PC-3 (cell line): Measurements from ENCODE around the gene SHISA8. TPM values are rescaled to one million over a fixed set of nuclear protein-coding genes. Genes with fewer than 3 reads are reported as not detected.

ENCODE experiments used
- ATAC-seq: fragments of 200-7000 bp; cut with Tn5 transposase; 2 replicates; pipeline ENCODE4 v1.9.1; 2020; ENCODE audit warnings: mild to moderate bottlenecking, moderate library complexity
- BruUV-seq: library from RNA; stranded (reverse); fragments of 400-500 nt; replicated peaks from 2 replicates; lab custom pipeline; 2021; lab: Mats Ljungman, UMichigan
- CTCF ChIA-PET: fragments of 300-600 bp; sonication (Branson Sonifier 250); formaldehyde crosslinking; loops from one replicate; lab custom pipeline; 2022; ENCODE audit warnings: antibody characterized with exemption; lab: Charles Lee
- POLR2A ChIA-PET: fragments of 300-600 bp; sonication (Branson Sonifier 250); formaldehyde crosslinking; loops from one replicate; lab custom pipeline; 2022; ENCODE audit warnings: antibody characterized with exemption; ENCODE audit not compliant: unreplicated experiment; lab: Charles Lee
- DNase-seq: peaks from one replicate; pipeline ENCODE4 v3.0.0-alpha.2; 2015
- H2AFZ ChIP-seq: fragments of 300-600 bp; sonication (generic); 2 replicates; pipeline ENCODE4 v1.6.0; 2016; ENCODE audit warnings: antibody characterized with exemption, low read length
- H3F3A ChIP-seq: fragments of 300-600 bp; sonication (generic); one replicate; pipeline ENCODE4 v1.6.0; 2017; ENCODE audit warnings: antibody characterized with exemption, low read length, control low read depth, mild to moderate bottlenecking; ENCODE audit not compliant: unreplicated experiment
- H3K27ac ChIP-seq: fragments of 300-600 bp; sonication (generic); 2 replicates; pipeline ENCODE4 v1.5.1; 2016; ENCODE audit warnings: mild to moderate bottlenecking, low read length
- H3K27me3 ChIP-seq: fragments of 300-600 bp; sonication (generic); 2 replicates; pipeline ENCODE4 v1.6.1; 2016; ENCODE audit warnings: low read length, mixed read lengths
- H3K36me3 ChIP-seq: fragments of 300-600 bp; sonication (generic); 2 replicates; pipeline ENCODE4 v1.6.1; 2016; ENCODE audit warnings: low read depth, mixed run types, low read length, mixed read lengths
- H3K4me1 ChIP-seq: fragments of 300-600 bp; sonication (generic); 2 replicates; pipeline ENCODE4 v1.5.1; 2016; ENCODE audit warnings: low read length; ENCODE audit not compliant: insufficient read depth
- H3K4me2 ChIP-seq: fragments of 300-600 bp; sonication (generic); 2 replicates; pipeline ENCODE4 v1.6.0; 2016; ENCODE audit warnings: low read length
- H3K4me3 ChIP-seq: fragments of 300-600 bp; sonication (generic); 2 replicates; pipeline ENCODE4 v1.5.1; 2016; ENCODE audit warnings: mild to moderate bottlenecking, low read length, mixed read lengths
- H3K79me2 ChIP-seq: fragments of 300-600 bp; sonication (generic); 2 replicates; pipeline ENCODE4 v1.6.1; 2017; ENCODE audit warnings: low read length, mixed read lengths
- H3K9ac ChIP-seq: fragments of 300-600 bp; sonication (generic); 2 replicates; pipeline ENCODE4 v1.6.0; 2016; ENCODE audit warnings: mild to moderate bottlenecking, low read length
- H3K9me2 ChIP-seq: fragments of 300-600 bp; sonication (generic); replicated peaks from 2 replicates; pipeline ENCODE4 v1.6.1; 2016; ENCODE audit warnings: mixed run types, low read length, mixed read lengths
- H3K9me3 ChIP-seq: fragments of 300-600 bp; sonication (generic); 2 replicates; pipeline ENCODE4 v1.6.1; 2016; ENCODE audit warnings: low read length, mixed read lengths
- H4K20me1 ChIP-seq: fragments of 300-600 bp; sonication (generic); 2 replicates; pipeline ENCODE4 v1.6.1; 2016; ENCODE audit warnings: low read length, mixed read lengths
- CTCF ChIP-seq: fragments of 300-600 bp; sonication (generic); conservative IDR thresholded peaks from 2 replicates; pipeline ENCODE4 v1.5.1; 2017; ENCODE audit warnings: antibody characterized with exemption, low read depth, mild to moderate bottlenecking, low read length
- EZH2 ChIP-seq: fragments of 300-600 bp; sonication (generic); IDR thresholded peaks from one replicate; pipeline ENCODE4 v1.6.1; 2017; ENCODE audit warnings: antibody characterized with exemption, mild to moderate bottlenecking, low read length; ENCODE audit not compliant: unreplicated experiment
- EZH2phosphoT487 ChIP-seq: fragments of 300-600 bp; sonication (generic); IDR thresholded peaks from 2 replicates; pipeline ENCODE4 v1.6.1; 2018; ENCODE audit warnings: mild to moderate bottlenecking, antibody characterized with exemption, low read length, borderline replicate concordance
- intact Hi-C: fragments of 100-400 bp; cut with micrococcal nuclease; formaldehyde crosslinking; loops from 2 replicates; pipeline ENCODE4 v1.9.0; 2023
- total RNA-seq: library from RNA; depleted of rRNA; stranded (reverse); fragments of >200 nt; gene quantifications from 2 replicates; pipeline ENCODE4 v1.2.3, GENCODE V29; 2014

Gene SHISA8
- total RNA-seq, 1 experiment from 2014 or later = not detected

- H3F3A ChIP-seq = no peaks in the 10 kb centered on the region
- no peak overlapping the region for H3K9ac ChIP-seq
- H3K79me2 ChIP-seq = no peaks in the 10 kb centered on the region
- no peak overlapping the region for H2AFZ ChIP-seq
- H3K4me3 ChIP-seq = peak overlapping the region; percentile 60
- intact Hi-C loops = no loop called here
- DNase-seq (no peak), ATAC-seq (no peak)
- ChIA-PET CTCF (no interaction called here), POLR2A (no interaction called here)
- TF ChIP-seq EZH2 = no peak
- no peak for TF ChIP-seq EZH2phosphoT487
- no peak for TF ChIP-seq CTCF
- peaks cover 6% of the 10 kb centered on the region for H3K4me1 ChIP-seq
- H3K9me3 ChIP-seq = no peaks in the 10 kb centered on the region
- H3K27ac ChIP-seq = no peak overlapping the region
- no peaks in the 10 kb centered on the region for H4K20me1 ChIP-seq
- peak overlapping the region; percentile 71 for H3K4me2 ChIP-seq
- 0 out of 2 replicates have a peak, but pooled peaks cover 6% of the 10 kb centered on the region for H3K27me3 ChIP-seq
- H3K9me2 ChIP-seq = no peaks in the 10 kb centered on the region
- no TSS peak for BruUV-seq
- H3K36me3 ChIP-seq = no peaks in the 10 kb centered on the region
Observed at GRCh38 chr22:41914611-41915034, 251 bp downstream of the SHISA8 start.

GRCh38 chr22:41913842-41914534 lies 886 bp downstream of the SHISA8 start:
- Histone ChIP-seq H3F3A (no peaks in the 10 kb centered on the region), H3K27ac (no peak overlapping the region), H3K79me2 (no peaks in the 10 kb centered on the region), H4K20me1 (no peaks in the 10 kb centered on the region), H3K4me3 (no peak overlapping the region), H3K9me3 (no peaks in the 10 kb centered on the region), H3K4me1 (peaks cover 6% of the 10 kb centered on the region), H3K9me2 (no peaks in the 10 kb centered on the region), H3K36me3 (no peaks in the 10 kb centered on the region), H3K27me3 (0 out of 2 replicates have a peak, but pooled peaks cover 6% of the 10 kb centered on the region), H2AFZ (no peak overlapping the region), H3K9ac (no peak overlapping the region), H3K4me2 (no peak overlapping the region)
- TF ChIP-seq EZH2 = no peak
- POLR2A ChIA-PET = no interaction called here
- CTCF ChIA-PET = no interaction called here
- intact Hi-C loops = no loop called here
- no TSS peak for BruUV-seq
- ATAC-seq (no peak), DNase-seq (no peak)

GRCh38 chr22:41913040-41913719 lies 1.7 kb downstream of the SHISA8 start:
- no peaks in the 10 kb centered on the region for H3K36me3 ChIP-seq
- H3K79me2 ChIP-seq = no peaks in the 10 kb centered on the region
- 0 out of 2 replicates have a peak, but pooled peaks cover 6% of the 10 kb centered on the region for H3K27me3 ChIP-seq
- intact Hi-C loops = no loop called here
- DNase-seq = no peak
- BruUV-seq = no TSS peak
- H3K27ac ChIP-seq = no peak overlapping the region
- H4K20me1 ChIP-seq = no peaks in the 10 kb centered on the region
- no peaks in the 10 kb centered on the region for H3K9me2 ChIP-seq
- ChIA-PET POLR2A (no interaction called here), CTCF (no interaction called here)
- no peak for TF ChIP-seq EZH2phosphoT487
- TF ChIP-seq CTCF = no peak
- no peak for TF ChIP-seq EZH2
- H3F3A ChIP-seq = no peaks in the 10 kb centered on the region
- no peak overlapping the region for H3K9ac ChIP-seq
- H3K4me2 ChIP-seq = no peak overlapping the region
- no peak for ATAC-seq
- no peak overlapping the region for H3K4me3 ChIP-seq
- no peaks in the 10 kb centered on the region for H3K9me3 ChIP-seq
- H3K4me1 ChIP-seq = peaks cover 4% of the 10 kb centered on the region
- no peak overlapping the region for H2AFZ ChIP-seq
